ENCODE data around the gene RAB35.

DNA sequence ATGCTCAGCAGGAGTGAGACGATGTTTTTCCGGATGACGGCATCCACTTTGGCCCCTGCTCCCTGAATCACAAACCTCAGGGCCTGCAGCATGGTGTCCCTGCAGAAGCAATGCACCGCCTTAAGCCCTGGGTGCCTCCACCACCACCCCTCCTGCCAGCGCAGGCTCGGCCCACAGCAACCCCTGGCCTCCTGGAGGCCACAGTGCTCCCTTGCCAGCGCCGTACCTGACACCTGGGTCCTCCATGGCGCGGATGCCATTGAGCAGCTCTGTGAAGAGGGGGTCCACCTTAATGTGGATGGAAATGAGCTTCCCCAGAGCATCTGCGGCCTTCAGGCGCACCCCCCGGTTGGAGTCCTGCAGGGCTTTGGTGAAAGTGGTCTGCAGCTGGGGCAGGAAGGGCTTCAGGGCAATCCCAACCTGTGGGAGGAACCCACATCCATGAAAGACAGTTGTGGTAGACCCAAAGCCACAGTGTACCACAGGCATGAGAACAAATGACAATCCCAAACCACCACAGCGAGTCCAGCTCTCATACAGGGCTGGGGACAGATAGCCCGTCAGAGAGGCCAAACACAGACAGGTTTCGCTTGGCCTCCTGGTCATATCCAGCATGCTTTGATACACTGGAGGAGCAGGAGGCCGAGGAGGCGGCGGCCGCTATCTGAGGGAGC is 17.9 kb upstream of the RAB35 start:
- TF ChIP-seq, protein P1, sequence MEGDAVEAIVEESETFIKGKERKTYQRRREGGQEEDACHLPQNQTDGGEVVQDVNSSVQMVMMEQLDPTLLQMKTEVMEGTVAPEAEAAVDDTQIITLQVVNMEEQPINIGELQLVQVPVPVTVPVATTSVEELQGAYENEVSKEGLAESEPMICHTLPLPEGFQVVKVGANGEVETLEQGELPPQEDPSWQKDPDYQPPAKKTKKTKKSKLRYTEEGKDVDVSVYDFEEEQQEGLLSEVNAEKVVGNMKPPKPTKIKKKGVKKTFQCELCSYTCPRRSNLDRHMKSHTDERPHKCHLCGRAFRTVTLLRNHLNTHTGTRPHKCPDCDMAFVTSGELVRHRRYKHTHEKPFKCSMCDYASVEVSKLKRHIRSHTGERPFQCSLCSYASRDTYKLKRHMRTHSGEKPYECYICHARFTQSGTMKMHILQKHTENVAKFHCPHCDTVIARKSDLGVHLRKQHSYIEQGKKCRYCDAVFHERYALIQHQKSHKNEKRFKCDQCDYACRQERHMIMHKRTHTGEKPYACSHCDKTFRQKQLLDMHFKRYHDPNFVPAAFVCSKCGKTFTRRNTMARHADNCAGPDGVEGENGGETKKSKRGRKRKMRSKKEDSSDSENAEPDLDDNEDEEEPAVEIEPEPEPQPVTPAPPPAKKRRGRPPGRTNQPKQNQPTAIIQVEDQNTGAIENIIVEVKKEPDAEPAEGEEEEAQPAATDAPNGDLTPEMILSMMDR (IDR thresholded peaks at IDR 0.05) = no peak
- TF ChIP-seq EP300 (IDR thresholded peaks at IDR 0.05) = no peak
- TF ChIP-seq POLR2AphosphoS5 (IDR thresholded peaks at IDR 0.05) = no peak

Data from stomach (tissue), 4 donors.